ENCODE results near the gene NSMF. TPM values are rescaled to one million over a fixed set of nuclear protein-coding genes. Genes with fewer than 3 reads are reported as not detected.

The NSMF gene
- polyA plus RNA-seq, 1 donor (not counting 4 experiments of a cell fraction or from before 2014, with no cell fraction given), result 29.5 TPM

DNA sequence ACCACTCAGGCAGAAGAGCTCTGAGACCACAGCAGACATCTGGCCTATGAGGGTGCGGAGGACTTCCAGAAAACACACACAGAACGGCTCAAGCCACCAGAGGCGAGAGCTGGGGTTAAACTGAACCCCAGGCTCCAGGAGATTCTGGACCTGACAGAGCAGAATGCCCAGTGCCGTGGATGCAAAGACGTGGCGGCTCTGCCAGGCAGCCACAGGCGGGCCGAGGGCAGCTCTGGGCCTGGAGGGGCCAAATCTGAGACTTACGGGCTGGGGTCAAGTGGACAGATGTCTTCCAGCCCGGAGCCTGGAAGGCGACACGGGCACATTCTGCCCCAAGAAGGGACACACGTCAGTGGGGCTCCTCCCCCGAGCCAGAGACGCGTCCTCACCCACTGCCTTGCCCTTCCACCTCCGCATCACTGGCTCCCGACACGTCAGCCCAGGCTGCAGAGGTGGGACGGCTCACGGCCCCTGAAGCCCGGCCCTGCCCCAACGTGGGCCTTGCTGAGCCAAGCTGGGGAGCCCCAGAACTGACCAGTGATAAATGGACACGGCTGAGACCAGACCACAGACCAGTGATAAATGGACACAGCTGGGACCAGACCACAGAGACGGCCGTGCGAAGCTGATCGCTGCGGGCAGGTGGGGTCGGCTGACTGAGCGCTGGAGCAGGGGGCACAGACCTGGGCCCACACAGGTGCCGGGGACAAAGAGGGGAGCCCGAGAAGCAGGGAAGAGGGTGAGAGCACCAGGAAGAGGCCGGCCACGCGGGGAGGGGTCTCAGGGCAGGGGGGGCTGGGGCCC is 40.9 kb upstream of the NSMF start:
- Histone ChIP-seq H3K9ac (ENCODE audit: control insufficient read depth, extremely low read depth, insufficient read depth, low read length) (no peak overlapping the region), H3K36me3 (ENCODE audit: control insufficient read depth in 2 of 2, extremely low read depth in 1 of 2, insufficient read depth in 2 of 2, low read length in 2 of 2) (no peaks in the 10 kb centered on the region), H3K9me1 (ENCODE audit: control insufficient read depth, extremely low read depth, insufficient read depth, low read length) (no peaks in the 10 kb centered on the region), H3K4me1 (ENCODE audit: control insufficient read depth, extremely low read depth, insufficient read depth, low read length) (no peaks in the 10 kb centered on the region), H3K27me3 (ENCODE audit: control insufficient read depth, extremely low read depth, insufficient read depth, low read length) (no peaks in the 10 kb centered on the region), H3K9me3 (ENCODE audit: control insufficient read depth, low read depth, low read length) (no peaks in the 10 kb centered on the region), H4K20me1 (ENCODE audit: control insufficient read depth, extremely low read depth, insufficient read depth, low read length) (no peaks in the 10 kb centered on the region), H2AFZ (ENCODE audit: control insufficient read depth, low read length) (no peak overlapping the region), H3K27ac (ENCODE audit: control insufficient read depth, insufficient read depth, low read length) (no peak overlapping the region), H3K4me3 (ENCODE audit: control insufficient read depth in 2 of 3, extremely low read depth in 1 of 3, insufficient read depth in 2 of 3, low read depth in 1 of 3, low read length in 3 of 3) (no peak overlapping the region), H3K79me2 (ENCODE audit: control insufficient read depth, insufficient read depth, low read length) (no peaks in the 10 kb centered on the region), H3K4me2 (ENCODE audit: control insufficient read depth, extremely low read depth, insufficient read depth, low read depth, low read length) (no peak overlapping the region)
- FAIRE-seq, result no peak
- TF ChIP-seq, protein P1, sequence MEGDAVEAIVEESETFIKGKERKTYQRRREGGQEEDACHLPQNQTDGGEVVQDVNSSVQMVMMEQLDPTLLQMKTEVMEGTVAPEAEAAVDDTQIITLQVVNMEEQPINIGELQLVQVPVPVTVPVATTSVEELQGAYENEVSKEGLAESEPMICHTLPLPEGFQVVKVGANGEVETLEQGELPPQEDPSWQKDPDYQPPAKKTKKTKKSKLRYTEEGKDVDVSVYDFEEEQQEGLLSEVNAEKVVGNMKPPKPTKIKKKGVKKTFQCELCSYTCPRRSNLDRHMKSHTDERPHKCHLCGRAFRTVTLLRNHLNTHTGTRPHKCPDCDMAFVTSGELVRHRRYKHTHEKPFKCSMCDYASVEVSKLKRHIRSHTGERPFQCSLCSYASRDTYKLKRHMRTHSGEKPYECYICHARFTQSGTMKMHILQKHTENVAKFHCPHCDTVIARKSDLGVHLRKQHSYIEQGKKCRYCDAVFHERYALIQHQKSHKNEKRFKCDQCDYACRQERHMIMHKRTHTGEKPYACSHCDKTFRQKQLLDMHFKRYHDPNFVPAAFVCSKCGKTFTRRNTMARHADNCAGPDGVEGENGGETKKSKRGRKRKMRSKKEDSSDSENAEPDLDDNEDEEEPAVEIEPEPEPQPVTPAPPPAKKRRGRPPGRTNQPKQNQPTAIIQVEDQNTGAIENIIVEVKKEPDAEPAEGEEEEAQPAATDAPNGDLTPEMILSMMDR (optimal IDR thresholded peaks at IDR 0.05 in 1 of 3, IDR thresholded peaks at IDR 0.05 in 1 of 3, conservative IDR thresholded peaks at IDR 0.05 in 1 of 3; ENCODE audit: extremely low read depth in 1 of 3, insufficient read depth in 2 of 3, low read length in 3 of 3), result no peak
- TF ChIP-seq EZH2 (IDR thresholded peaks at IDR 0.05; ENCODE audit: low read length), result no peak
- dilution Hi-C loops (cut with MboI; ENCODE audit: extremely low pct_ligation_motif_present, low sequenced_read_pairs), result no loop called here
- DNase-seq (ENCODE audit: low read depth, low spot score), result no peak

DNA sequence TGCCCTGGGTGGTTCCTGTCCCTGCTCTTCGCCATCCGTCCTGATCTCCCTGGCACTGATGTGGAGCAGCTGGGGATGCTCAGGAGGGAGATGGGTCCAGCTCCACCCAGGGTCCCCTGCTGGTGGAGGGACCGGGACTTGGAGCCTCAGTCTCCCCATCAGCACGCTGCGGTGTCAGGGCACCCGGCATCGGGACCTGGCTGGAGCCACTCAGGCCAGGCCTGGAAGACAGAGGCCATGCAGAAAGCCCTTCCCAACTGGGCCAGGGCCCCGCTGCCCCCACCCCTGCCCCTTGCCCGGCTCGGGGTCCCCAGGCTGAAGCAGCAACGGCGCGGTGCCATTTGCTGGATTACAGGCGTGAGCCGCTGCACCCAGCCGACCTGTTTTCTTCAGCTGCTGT is 40.3 kb upstream of the NSMF start:
- FAIRE-seq (no peak), DNase-seq (ENCODE audit: low read depth, low spot score) (no peak)
- Histone ChIP-seq H3K9me1 (ENCODE audit: control insufficient read depth, extremely low read depth, insufficient read depth, low read length) (no peaks in the 10 kb centered on the region), H3K27me3 (ENCODE audit: control insufficient read depth, extremely low read depth, insufficient read depth, low read length) (no peaks in the 10 kb centered on the region), H3K27ac (ENCODE audit: control insufficient read depth, insufficient read depth, low read length) (no peak overlapping the region), H3K4me2 (ENCODE audit: control insufficient read depth, extremely low read depth, insufficient read depth, low read depth, low read length) (no peak overlapping the region), H2AFZ (ENCODE audit: control insufficient read depth, low read length) (no peak overlapping the region), H3K4me1 (ENCODE audit: control insufficient read depth, extremely low read depth, insufficient read depth, low read length) (no peaks in the 10 kb centered on the region), H3K9ac (ENCODE audit: control insufficient read depth, extremely low read depth, insufficient read depth, low read length) (no peak overlapping the region), H3K79me2 (ENCODE audit: control insufficient read depth, insufficient read depth, low read length) (no peaks in the 10 kb centered on the region), H3K36me3 (ENCODE audit: control insufficient read depth in 2 of 2, extremely low read depth in 1 of 2, insufficient read depth in 2 of 2, low read length in 2 of 2) (no peaks in the 10 kb centered on the region), H3K4me3 (ENCODE audit: control insufficient read depth in 2 of 3, extremely low read depth in 1 of 3, insufficient read depth in 2 of 3, low read depth in 1 of 3, low read length in 3 of 3) (no peak overlapping the region), H3K9me3 (ENCODE audit: control insufficient read depth, low read depth, low read length) (no peaks in the 10 kb centered on the region), H4K20me1 (ENCODE audit: control insufficient read depth, extremely low read depth, insufficient read depth, low read length) (no peaks in the 10 kb centered on the region)
- dilution Hi-C loops (cut with MboI; ENCODE audit: extremely low pct_ligation_motif_present, low sequenced_read_pairs), result no loop called here
- TF ChIP-seq, protein P1 (optimal IDR thresholded peaks at IDR 0.05 in 1 of 3, IDR thresholded peaks at IDR 0.05 in 1 of 3, conservative IDR thresholded peaks at IDR 0.05 in 1 of 3; ENCODE audit: extremely low read depth in 1 of 3, insufficient read depth in 2 of 3, low read length in 3 of 3), result no peak
- no peak for TF ChIP-seq EZH2 (IDR thresholded peaks at IDR 0.05; ENCODE audit: low read length)

Data from keratinocyte (primary cell).